ENCODE measurements around the gene GPM6B.

Gene GPM6B

GRCh38 chrX:13816643-13817627, at the start of gene GPM6B:
TSS of gene GPM6B (minus strand) at chrX:13817093. CDS start at chrX:13816904, 189 bp downstream.
- no peak for FAIRE-seq

- no peak for FAIRE-seq
These were observed 47.4 kb upstream of the GPM6B start for GRCh38 chrX:13864264-13864663.

- no peak for FAIRE-seq
These were observed 46.4 kb upstream of the GPM6B start for GRCh38 chrX:13863324-13863723.

GRCh38 chrX:13859724-13860123, 42.8 kb upstream of the GPM6B start:
- FAIRE-seq: no peak

GRCh38 chrX:13857804-13858203, 40.9 kb upstream of the GPM6B start:
- no peak for FAIRE-seq

GRCh38 chrX:13855689-13856450, 39.0 kb upstream of the GPM6B start:
- FAIRE-seq: no peak

- no peak for FAIRE-seq
These were observed 37.1 kb upstream of the GPM6B start for GRCh38 chrX:13854003-13854402.

- no peak for FAIRE-seq
These were observed 35.3 kb upstream of the GPM6B start for GRCh38 chrX:13852001-13852695.

- FAIRE-seq: no peak
These were observed 29.0 kb upstream of the GPM6B start for GRCh38 chrX:13845721-13846378.

- FAIRE-seq: no peak
These were observed 26.3 kb upstream of the GPM6B start for GRCh38 chrX:13843150-13843721.

- FAIRE-seq: no peak
These were observed 23.2 kb upstream of the GPM6B start for GRCh38 chrX:13840121-13840520.

GRCh38 chrX:13837290-13837745, 20.4 kb upstream of the GPM6B start:
- no peak for FAIRE-seq

- no peak for FAIRE-seq
These were observed 19.7 kb upstream of the GPM6B start for GRCh38 chrX:13836575-13836974.

- no peak for FAIRE-seq
These were observed 18.9 kb upstream of the GPM6B start for GRCh38 chrX:13835825-13836224.

- no peak for FAIRE-seq
These were observed 17.5 kb upstream of the GPM6B start for GRCh38 chrX:13834355-13834754.

GRCh38 chrX:13829983-13830382, 13.1 kb upstream of the GPM6B start:
- FAIRE-seq: no peak

GRCh38 chrX:13828392-13828791, 11.5 kb upstream of the GPM6B start:
- FAIRE-seq: no peak

- FAIRE-seq: no peak
These were observed 10.6 kb upstream of the GPM6B start for GRCh38 chrX:13827298-13828090.

GRCh38 chrX:13826770-13827169, 9.9 kb upstream of the GPM6B start:
- FAIRE-seq: no peak

GRCh38 chrX:13825178-13825762, 8.4 kb upstream of the GPM6B start:
- FAIRE-seq: no peak

- FAIRE-seq: no peak
These were observed 7.9 kb upstream of the GPM6B start for GRCh38 chrX:13824746-13825145.

Measured in endometrium (tissue), 2 donors.